HG03354 (cell line): ENCODE measurements around the gene ESPNL.
A peak's percentile ranks its signal among the peaks of the same experiment; 100 is the strongest.

Source experiments
- ATAC-seq: cut with Tn5 transposase; IDR thresholded peaks from one replicate; pipeline ENCODE4 v1.9.1; 2021; ENCODE audit warnings: mild to moderate bottlenecking; ENCODE audit not compliant: unreplicated experiment, poor library complexity, severe bottlenecking

Gene ESPNL

DNA sequence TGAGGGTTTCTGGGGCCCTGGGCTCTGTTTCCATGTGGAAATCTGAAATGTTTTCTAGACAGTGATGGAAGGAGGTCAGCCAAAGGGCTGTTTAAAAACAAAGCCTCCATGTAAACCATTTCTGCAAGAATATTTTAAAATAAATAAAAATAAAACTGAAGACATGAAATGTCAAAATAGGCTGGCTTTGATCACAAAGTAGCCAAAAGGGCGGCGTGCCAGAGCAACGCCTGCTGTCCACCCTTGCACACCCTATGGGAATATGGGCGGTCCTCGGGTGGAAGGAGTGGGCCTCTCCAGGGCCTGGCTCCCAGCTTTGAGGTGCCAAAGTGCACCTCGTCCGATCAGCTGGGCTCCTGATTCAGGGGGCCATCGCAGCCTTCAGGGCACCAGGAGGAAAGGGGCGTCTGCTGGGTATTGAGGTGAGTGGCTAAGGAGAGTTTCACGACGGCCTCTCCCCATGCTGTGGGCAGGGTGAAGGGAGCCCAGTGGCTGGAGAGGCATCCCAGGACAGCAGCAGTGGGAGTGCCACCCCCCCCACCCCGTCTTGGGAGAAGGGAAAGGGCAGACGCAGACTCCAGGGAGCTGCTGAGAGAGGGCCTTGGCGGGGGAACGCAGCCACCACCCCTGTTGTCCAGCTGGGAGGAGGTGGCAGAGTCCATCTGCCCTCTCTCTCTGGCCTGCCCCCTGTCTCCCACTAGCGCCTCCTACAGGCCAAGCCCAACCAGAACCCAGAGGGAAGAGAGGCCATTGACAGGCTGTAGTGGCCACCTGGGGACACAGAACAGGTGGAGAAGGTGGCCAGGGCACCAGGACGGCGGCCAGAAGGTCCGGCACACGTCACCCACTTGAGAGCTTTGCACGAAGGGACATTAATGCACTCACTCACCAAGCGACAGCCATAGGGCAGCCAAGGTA is 52.9 kb downstream of the ESPNL start:
- ATAC-seq = no peak

DNA sequence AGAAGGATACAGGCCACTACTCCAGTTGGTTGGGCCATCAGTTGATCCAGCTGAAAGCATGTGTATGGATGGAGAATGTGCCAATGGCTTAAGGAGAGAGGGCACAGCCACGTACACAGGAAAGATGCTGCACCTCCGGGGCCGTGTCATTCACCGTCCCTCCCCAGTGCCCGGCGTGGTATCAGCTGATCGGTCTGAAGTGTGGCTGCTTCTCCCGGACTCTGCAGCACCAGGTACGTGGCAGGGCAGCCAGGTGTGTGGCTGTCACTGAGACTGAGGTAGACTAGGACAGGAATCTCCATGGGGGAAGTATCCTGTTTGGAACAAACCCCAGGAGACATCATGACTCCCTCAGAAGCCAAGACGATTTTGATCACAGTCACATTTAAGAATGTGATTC is 54.4 kb downstream of the ESPNL start:
- no peak for ATAC-seq

- no peak for ATAC-seq
Observed at GRCh38 chr2:238155051-238155760, 55.1 kb downstream of the ESPNL start.

DNA sequence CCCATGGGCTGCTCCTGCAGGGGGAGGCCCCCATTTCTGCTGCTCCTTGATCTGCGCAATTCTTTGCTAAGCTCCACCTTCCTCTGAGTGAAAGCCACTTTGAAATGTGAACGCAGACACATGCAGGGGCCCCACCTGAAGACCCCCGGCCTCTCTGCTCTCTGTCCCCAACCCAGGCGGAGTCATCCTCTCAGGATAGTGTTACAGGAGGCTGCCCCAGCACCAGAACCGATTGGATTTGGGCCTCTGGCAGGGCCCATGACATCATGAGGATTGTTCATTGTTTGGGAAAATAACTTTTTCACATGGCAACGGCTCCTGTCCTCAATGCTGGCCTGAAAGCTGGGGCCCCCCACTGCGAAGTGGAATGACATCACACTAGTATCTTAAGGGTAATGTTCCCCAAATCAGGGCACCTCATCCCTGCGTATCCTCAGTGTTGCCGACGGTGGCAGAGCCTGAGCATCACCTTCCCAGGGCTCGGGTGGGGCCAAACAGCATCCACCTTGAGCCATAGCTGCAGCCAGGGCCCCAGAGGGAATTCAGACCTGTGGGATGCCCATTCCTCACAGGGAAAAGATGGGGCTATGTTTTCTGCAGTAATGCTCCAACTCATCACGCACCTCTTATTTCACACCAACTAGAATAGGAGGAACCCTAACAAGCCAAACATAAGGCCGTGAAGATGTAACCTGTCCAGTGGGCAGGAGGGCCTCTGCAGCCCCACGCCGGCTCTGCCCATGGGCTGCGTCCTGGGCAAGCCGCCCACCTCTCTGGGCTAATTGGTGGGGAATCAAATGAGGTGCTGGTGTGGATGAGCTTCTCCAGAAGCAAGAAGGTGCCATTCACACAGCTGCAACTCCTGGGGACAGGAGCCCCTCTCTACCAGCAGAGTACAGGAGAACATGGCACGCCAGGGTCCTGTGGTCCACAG is 55.9 kb downstream of the ESPNL start:
- no peak for ATAC-seq

- ATAC-seq = no peak
Observed at GRCh38 chr2:238157506-238158017, 57.4 kb downstream of the ESPNL start.

DNA sequence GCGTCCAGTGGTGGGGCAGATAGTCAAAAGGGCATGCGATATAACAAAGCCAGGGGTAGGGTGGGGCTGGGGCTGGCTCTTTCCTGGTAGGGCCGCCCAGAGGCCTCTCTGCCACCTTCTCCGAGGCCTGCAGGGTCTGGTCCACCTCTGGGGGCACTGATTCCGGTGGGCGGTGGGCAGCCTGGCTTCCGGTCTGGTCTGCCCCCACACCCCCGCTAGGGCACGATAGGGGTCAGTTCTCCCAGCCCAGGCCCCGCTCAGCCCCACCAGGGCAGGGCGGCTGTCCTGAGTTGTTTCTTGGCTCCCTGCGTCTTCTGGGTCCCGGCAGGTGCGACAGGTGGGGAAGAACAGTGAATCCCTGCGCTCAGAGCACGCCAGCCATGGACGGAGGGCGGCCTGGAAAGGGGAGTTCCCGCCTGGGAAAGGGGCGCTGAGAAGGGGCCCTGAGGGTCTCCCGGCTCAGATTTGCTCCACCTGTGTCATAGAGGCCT is 57.9 kb downstream of the ESPNL start:
- ATAC-seq = no peak

GRCh38 chr2:238158509-238159070 is 58.5 kb downstream of the ESPNL start, which contains the start of gene ERFE:
ERFE (plus strand) TSS chr2:238158970; CDS start chr2:238159008, 38 bp downstream.
- ATAC-seq = peak; percentile 52

- peak; percentile 15 for ATAC-seq
Observed at GRCh38 chr2:238159071-238159539, 59.0 kb downstream of the ESPNL start.

- no peak for ATAC-seq
Observed at GRCh38 chr2:238159661-238160205, 59.6 kb downstream of the ESPNL start.

DNA sequence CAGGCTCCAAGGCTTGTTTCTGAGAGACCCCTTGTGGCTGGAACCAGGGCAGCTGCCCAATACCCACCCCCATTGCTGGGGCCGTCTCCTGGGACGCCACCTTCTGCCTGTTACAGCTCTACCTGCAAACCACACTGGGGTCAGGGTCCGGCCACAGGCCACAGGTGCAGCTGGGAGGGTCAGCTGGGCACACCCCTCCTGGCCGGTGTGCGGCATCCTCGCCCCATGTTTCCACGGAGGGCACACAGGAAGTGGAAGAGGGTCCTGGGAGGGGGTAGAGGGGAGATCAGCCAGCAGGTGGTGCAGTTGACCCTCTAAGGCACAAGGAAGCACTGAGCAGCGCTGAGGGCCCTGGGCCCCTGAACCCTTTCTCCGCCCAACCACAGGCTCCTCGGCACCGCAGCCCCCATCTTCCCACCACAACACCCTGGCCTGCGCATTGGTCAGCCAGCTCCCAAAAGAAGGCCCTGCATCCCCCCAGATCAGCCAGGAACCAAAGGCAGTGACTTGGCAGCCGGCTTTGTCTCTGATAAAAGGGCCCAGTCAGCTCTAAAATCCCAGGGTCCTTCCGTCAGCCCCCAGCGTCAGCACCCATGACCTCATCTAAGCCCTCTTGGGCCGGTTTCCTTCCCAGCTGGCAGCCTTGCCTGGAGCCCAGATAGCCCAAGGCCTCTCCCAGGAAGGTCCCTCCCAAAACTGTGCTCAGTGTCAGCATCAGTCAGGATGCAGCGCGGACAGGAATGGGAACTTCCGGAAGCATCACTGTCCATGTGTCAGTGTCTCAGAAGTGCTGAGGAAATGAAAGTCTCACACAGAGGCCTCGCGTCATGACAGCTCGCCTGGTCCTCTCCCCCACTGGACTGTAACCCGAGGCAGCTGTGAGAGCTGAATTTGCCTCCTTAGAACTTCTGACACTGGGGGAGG is 60.3 kb downstream of the ESPNL start:
- ATAC-seq = no peak

GRCh38 chr2:238161291-238162051 is 61.3 kb downstream of the ESPNL start:
- no peak for ATAC-seq

DNA sequence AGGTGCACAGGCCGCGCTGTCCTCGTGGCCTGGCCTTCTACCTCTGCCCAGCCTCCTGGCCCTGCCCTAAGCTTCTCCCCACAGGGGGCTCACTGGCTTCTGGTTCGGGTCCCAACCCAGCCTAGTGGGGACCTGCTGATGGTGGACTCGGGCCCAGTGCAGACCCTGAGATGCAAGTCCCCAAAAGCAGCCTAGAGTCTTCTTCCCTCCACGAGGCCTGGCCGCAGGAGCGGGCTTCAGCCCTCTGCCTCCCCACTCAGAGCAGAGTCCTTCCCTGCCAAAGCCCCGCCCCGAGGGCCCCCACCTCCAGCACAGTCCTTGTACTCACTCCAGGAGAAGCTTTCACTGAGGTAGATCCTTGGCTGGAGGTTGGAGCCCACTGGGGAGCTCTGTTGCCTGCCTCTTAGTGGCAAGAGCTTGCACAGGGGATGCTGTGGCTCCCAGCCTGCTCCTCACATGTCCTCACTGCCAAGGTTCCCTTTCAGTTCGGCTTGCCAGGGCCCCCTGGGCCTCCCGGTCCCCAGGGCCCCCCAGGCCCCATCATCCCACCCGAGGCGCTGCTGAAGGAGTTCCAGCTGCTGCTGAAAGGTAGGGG is 62.2 kb downstream of the ESPNL start:
- no peak for ATAC-seq

DNA sequence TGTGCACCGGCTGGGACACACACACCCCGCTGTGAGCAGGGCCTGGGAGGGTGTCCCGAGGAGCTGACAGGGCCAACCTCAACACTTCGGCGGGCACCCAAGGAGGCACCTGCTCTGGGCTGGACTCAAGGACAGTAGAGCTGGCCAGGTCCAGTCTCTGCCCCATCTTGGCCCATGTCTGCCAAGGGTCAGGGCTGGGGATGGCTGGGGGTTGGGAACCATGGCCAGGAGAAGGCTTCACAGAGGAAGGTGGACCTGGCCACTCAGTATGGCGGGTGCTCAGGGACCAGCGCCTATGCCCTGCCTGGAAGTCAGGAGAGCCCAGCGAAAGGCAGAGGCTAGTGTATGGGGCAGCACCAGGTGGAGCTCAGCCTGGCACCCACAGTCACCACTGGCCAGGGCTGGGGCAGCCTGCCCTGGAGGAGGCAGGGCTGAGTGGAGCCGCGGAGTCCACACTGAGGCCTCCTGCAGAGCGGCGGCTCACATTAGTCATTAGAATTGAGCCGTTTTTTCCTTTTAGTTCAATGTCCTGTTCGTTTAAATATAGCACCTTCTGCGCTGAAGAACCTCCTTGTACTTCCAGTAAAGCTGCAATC is 62.8 kb downstream of the ESPNL start:
- ATAC-seq = no peak

DNA sequence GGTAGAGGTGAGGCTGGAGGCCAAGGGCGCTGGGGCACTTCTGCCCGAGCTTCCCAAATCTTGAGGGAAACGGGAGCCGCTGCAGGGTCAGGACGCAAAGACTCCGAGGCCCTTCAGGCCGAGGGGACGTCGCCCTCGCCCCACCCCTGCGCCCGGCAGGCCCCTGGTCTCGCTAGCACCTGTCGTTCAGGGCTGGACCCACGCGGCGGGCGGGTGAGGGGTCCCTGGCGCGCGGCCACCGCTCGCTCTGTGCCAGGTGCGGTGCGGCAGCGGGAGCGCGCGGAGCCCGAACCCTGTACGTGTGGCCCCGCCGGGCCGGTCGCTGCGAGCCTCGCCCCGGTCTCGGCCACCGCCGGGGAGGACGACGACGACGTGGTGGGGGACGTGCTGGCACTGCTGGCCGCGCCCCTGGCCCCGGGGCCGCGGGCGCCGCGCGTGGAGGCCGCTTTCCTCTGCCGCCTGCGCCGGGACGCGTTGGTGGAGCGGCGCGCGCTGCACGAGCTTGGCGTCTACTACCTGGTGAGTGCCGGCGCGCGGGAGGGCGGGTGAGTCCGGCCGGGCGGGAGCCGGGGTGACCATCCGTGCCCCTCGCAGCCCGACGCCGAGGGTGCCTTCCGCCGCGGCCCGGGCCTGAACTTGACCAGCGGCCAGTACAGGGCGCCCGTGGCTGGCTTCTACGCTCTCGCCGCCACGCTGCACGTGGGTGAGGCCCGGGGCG is 63.5 kb downstream of the ESPNL start:
- ATAC-seq = no peak

DNA sequence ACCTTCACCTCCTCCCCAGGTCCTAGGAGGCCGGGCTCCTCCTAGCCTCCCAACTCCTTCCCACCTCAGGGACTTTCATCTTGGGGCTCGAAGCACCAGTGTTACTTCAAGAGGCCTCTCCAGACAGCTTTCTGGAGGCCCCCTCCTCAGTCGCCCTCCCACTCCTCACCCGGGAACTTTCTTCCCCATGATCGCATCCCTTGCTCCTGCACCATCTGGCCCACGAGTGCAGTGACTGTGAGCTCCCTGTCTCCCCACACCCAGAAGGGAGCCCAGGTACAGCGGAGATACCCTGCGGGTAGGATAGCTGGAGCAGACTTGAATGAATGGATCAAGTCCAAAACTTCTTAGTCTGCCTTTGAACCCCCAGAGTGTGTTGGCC is 64.8 kb downstream of the ESPNL start:
- ATAC-seq = no peak
